H1 (cell line): ENCODE measurements around the gene TPRG1L. TPM values are rescaled to one million over a fixed set of nuclear protein-coding genes. Genes with fewer than 3 reads are reported as not detected.

ENCODE experiments used
- ATF3 ChIP-seq: IDR thresholded peaks from 2 replicates; pipeline ENCODE4 v1.6.1; 2011; ENCODE audit warnings: low read depth, mild to moderate bottlenecking, low read length; ENCODE audit not compliant: insufficient read depth
- BCL11A ChIP-seq, 2 experiments: IDR thresholded peaks; one replicate each; pipeline ENCODE4 v1.6.1; 2011; ENCODE audit warnings: low read depth in 2 of 2, low read length in 2 of 2, mild to moderate bottlenecking in 2 of 2
- BRCA1 ChIP-seq: IDR thresholded peaks from 2 replicates; pipeline ENCODE4 v1.6.1; 2012; ENCODE audit warnings: low read depth, low read length, improper control_type of control experiment
- CBX5 ChIP-seq: fragments of 300-800, 300-1000 bp; sonication (generic); IDR thresholded peaks from 2 replicates; pipeline ENCODE4 v1.7.1; 2016; ENCODE audit warnings: antibody characterized with exemption, low read length, low read depth
- CTBP2 ChIP-seq: IDR thresholded peaks from 2 replicates; pipeline ENCODE4 v1.7.0; 2011; ENCODE audit warnings: borderline replicate concordance, mild to moderate bottlenecking, moderate library complexity, mixed read lengths, low read length; ENCODE audit not compliant: insufficient read depth, insufficient read length
- CTCF ChIP-seq, 3 experiments: IDR thresholded peaks; 1 replicate in 2 of 3; 2 replicates in 1 of 3; pipeline versions ENCODE4 v1.5.1 to v1.6.1; 2011; ENCODE audit warnings: low read length in 3 of 3, mild to moderate bottlenecking in 3 of 3, inconsistent platforms in 2 of 3, low read depth in 1 of 3, moderate library complexity in 1 of 3; ENCODE audit not compliant: insufficient read depth in 1 of 3; ENCODE audit errors: control extremely low read depth in 1 of 3
- EP300 ChIP-seq, 2 experiments: IDR thresholded peaks; 1 replicate in 1 of 2; 2 replicates in 1 of 2; pipeline ENCODE4 v1.6.1; 2011 to 2012; ENCODE audit warnings: low read depth in 2 of 2, low read length in 2 of 2, mild to moderate bottlenecking in 2 of 2, borderline replicate concordance in 1 of 2, inconsistent platforms in 1 of 2, moderate library complexity in 1 of 2
- EZH2 ChIP-seq: fragments of 200-600 bp; sonication (generic); IDR thresholded peaks from 2 replicates; pipeline ENCODE4 v1.7.1; 2012; ENCODE audit warnings: low read depth, mild to moderate bottlenecking, moderate library complexity, low read length, inconsistent platforms; ENCODE audit not compliant: severe bottlenecking
- GTF2F1 ChIP-seq: IDR thresholded peaks from 2 replicates; pipeline ENCODE4 v1.6.1; 2012; ENCODE audit warnings: low read depth, low read length, improper control_type of control experiment, borderline replicate concordance
- MAFK ChIP-seq: IDR thresholded peaks from 2 replicates; pipeline ENCODE4 v1.6.1; 2012; ENCODE audit warnings: low read depth, mild to moderate bottlenecking, improper control_type of control experiment, low read length
- NANOG ChIP-seq: IDR thresholded peaks from 2 replicates; pipeline ENCODE4 v1.6.1; 2011; ENCODE audit warnings: low read length, low read depth, mild to moderate bottlenecking, inconsistent platforms; ENCODE audit not compliant: insufficient read depth, poor library complexity, severe bottlenecking
- PHF8 ChIP-seq: fragments of 200-600 bp; sonication (generic); conservative IDR thresholded peaks from 2 replicates; pipeline ENCODE4 v1.7.1; 2012; ENCODE audit warnings: low read depth, mild to moderate bottlenecking, inconsistent platforms, low read length, moderate library complexity
- RFX5 ChIP-seq: IDR thresholded peaks from 2 replicates; pipeline ENCODE4 v1.6.1; 2011; ENCODE audit warnings: low read depth, low read length, improper control_type of control experiment, borderline replicate concordance
- SRF ChIP-seq: IDR thresholded peaks from 2 replicates; pipeline ENCODE4 v1.6.1; 2011; ENCODE audit warnings: mild to moderate bottlenecking, low read depth, low read length, moderate library complexity
- SUZ12 ChIP-seq: fragments of 200-600 bp; sonication (generic); IDR thresholded peaks from 2 replicates; pipeline ENCODE4 v1.6.1; 2012; ENCODE audit warnings: mild to moderate bottlenecking, inconsistent platforms, low read length, moderate library complexity, mixed read lengths
- TAF7 ChIP-seq: optimal IDR thresholded peaks from 2 replicates; pipeline ENCODE3; 2011; ENCODE audit warnings: low read depth, mild to moderate bottlenecking, inconsistent platforms, low read length, moderate library complexity, borderline replicate concordance
- TBP ChIP-seq: IDR thresholded peaks from 2 replicates; pipeline ENCODE4 v1.6.1; 2011; ENCODE audit warnings: low read depth, low read length, improper control_type of control experiment
- TCF12 ChIP-seq: IDR thresholded peaks from 2 replicates; pipeline ENCODE4 v1.6.1; 2011; ENCODE audit warnings: low read depth, mild to moderate bottlenecking, low read length
- YY1 ChIP-seq: IDR thresholded peaks from 2 replicates; pipeline ENCODE4 v1.6.1; 2011; ENCODE audit warnings: low read depth, mild to moderate bottlenecking, low read length
- ZNF274 ChIP-seq: IDR thresholded peaks from 2 replicates; pipeline ENCODE4 v1.7.0; 2012; ENCODE audit warnings: low read length, borderline replicate concordance; ENCODE audit errors: extremely low read depth
- polyA plus RNA-seq, 7 experiments: library from polyadenylated mRNA; depleted of rRNA in 3 of 7; stranded (reverse) in 5 of 7; unstranded in 2 of 7; fragments of >200 nt in 5 of 7; fragments of 200-250 nt in 2 of 7; gene quantifications; 1 replicate in 5 of 7; 2 replicates in 1 of 7; 4 replicates in 1 of 7; pipeline versions ENCODE4 v1.2.1 to v1.2.3, GENCODE V29; 2011 to 2013; ENCODE audit warnings: missing spikeins in 2 of 7, mixed read lengths in 2 of 7
- total RNA-seq: library from RNA; stranded (reverse); fragmentation: NEBNext Ultra II Directional; extraction: Animal tissue kit (Norgen Biotek cat#: 25700); gene quantifications from 2 replicates; pipeline ENCODE4 v1.2.1, GENCODE V29; 2021

Gene TPRG1L
- total and polyA plus RNA-seq, 2 of the 8 experiments (the other 6 are each of a cell fraction or from before 2014, with no cell fraction given) = 21.7 to 22.3 TPM

GRCh38 chr1:3649342-3650247, 24.8 kb downstream of the TPRG1L start, which contains the start of gene WRAP73 (continued):
- TF ChIP-seq YY1 = peak; percentile 66; the same call in 1 of the 2 replicates
- TF ChIP-seq RFX5 = no peak
- no peak for TF ChIP-seq CTCF (IDR thresholded peaks at IDR 0.05; ENCODE audit: control extremely low read depth in 1 of 3, insufficient read depth in 1 of 3, low read depth in 1 of 3, low read length in 3 of 3)
- TF ChIP-seq TBP = no peak
- TF ChIP-seq TAF7 = no peak
- no peak; the same call in 1 of the 2 replicates for TF ChIP-seq BRCA1
- no peak for TF ChIP-seq SRF
- no peak for TF ChIP-seq CBX5
- TF ChIP-seq SUZ12 = no peak
- no peak for TF ChIP-seq ATF3
- TF ChIP-seq EZH2 = no peak
- no peak for TF ChIP-seq NANOG
- no peak for TF ChIP-seq EP300 (IDR thresholded peaks at IDR 0.05; ENCODE audit: borderline replicate concordance in 1 of 2, low read depth in 2 of 2, low read length in 2 of 2)
- TF ChIP-seq ZNF274 = no peak
- TF ChIP-seq TCF12 = no peak
- TF ChIP-seq PHF8 = peak; percentile 67
- no peak for TF ChIP-seq BCL11A (IDR thresholded peaks at IDR 0.05; ENCODE audit: low read depth in 2 of 2, low read length in 2 of 2)
- TF ChIP-seq CTBP2 = no peak
- no peak for TF ChIP-seq GTF2F1
- no peak for TF ChIP-seq MAFK
